D341Med (cell line): Measurements from ENCODE around the gene WFDC8.

ENCODE experiments used
- DNase-seq: peaks from one replicate; pipeline ENCODE4 v3.0.0; 2012; ENCODE audit warnings: low spot score

Gene WFDC8

DNA sequence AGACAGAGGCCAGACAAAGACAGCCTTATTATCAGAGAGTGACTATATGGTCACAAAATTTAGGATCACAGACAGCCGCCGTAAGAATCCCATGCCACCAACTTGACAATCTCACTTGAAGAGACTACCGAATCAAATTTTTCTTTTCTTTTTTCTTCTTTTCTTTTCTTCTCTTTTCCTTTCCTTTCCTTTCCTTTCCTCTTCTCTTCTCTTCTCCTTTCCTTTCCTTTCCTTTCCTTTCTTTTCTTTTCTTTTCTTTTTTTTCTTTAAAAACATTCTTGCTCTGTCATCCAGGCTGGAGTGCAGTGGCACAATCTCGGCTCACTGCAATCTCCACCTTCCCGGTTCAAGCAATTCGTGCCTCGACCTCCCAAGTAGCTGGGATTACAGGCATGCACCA is 30.7 kb downstream of the WFDC8 start:
- DNase-seq: no peak

DNA sequence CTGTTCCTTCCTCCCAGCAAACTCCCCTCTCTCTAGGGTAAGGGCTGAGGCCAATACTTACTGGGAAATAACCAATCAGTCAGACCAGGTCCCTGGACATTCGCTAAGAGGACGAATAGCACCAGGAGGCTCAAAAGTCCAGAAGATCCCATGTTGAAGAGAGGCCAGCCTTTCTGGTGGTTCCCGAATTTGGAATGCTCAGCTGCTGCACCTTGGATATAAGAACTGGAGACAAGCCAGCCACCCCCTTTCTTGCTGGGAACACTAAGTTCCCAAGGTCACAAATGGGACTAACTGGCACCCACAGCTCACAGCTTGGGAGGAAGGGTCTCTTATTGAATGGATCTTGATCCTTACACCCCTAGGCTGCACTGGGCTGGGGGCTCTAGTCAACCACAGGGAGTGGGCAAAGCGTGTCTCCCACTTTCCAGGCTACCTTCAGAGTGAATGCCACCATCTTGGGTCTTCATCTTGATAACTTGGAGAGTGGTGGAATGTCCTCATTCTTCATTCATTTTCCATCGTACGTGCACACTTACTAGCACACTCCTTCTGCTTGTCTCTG is 31.8 kb downstream of the WFDC8 start, which contains the start of gene EPPIN:
EPPIN (minus strand) TSS at position 196 of the 565 bp plus-strand sequence; CDS start at position 152, 44 bp downstream.
- DNase-seq: no peak

GRCh38 chr20:45545754-45546453 is 33.2 kb downstream of the WFDC8 start:
- DNase-seq: peak; percentile 58

DNA sequence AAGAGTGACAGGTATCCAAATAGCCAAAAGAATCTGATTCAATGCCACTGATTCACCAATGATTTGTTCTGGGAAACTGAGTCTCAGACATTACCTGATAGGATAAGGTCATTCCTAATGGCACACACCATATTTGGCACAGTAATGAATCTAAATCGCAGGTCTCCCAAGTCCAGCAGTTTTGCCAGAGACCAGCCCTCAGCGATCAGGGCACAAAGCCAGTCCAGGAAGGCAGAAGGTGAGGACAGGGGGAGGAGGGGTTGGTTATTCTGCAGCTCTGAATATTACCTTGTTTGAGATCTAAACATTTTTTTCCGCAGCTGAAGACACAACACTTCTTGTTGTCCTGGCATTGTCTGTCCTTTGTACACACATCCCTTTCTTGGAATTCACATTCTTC is 33.7 kb downstream of the WFDC8 start:
- no peak for DNase-seq

DNA sequence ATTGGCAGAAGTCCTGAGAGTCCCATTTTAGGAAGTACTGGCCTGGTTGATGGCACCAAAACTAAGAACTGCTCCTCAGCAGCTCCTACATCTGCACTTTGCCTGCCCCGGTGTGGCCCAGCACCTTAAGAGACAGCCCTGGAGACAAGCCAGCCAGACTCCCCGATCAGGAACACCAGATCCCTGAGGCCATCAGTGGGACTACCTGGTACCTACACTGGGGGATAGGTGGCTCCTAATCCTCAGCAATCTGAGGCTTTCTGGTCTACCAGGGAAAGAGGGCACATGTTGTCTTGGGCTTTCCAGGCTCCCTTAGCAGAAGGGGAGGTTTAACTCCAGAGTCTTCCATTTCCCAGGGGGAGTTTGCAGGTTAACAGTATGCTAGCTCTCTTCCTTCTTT is 39.7 kb downstream of the WFDC8 start, which contains the start of gene WFDC6:
WFDC6 (minus strand) TSS at position 101 of the 400 bp plus-strand sequence; CDS start at position 26, 75 bp downstream.
- DNase-seq: no peak

DNA sequence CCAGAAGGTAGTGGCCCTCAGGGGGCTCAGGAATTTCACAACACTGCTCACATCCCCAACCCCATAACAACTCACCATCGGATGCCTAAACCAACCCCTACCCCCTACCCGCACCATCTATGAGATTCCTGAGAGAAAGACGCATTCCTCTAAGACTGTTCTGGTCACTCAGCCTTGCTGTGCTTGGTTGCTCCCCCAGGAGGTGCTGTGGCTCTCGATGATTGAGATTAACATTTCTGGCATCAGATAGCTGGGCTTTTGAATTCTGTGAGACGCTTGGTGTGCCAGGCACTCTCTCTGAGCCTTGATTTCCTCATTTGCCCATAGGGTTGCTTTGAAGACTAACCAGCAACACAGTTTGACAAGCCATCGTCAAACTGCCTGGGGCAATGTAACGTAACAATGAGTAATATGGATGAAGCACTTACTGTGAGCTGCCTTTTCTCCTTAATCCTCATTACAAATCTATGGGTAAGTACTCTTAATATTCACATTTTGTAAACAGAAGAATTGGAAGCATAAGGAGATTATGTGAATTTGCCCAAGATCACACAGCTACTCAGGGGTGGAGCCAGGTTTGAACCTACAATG is 40.8 kb downstream of the WFDC8 start:
- DNase-seq: peak; percentile 41

GRCh38 chr20:45527294-45527693 is 51.8 kb downstream of the WFDC8 start:
- no peak for DNase-seq

- DNase-seq: no peak
These were observed 55.3 kb downstream of the WFDC8 start for GRCh38 chr20:45523821-45524220.

- DNase-seq: no peak
These were observed 60.8 kb downstream of the WFDC8 start for GRCh38 chr20:45518282-45518681.

DNA sequence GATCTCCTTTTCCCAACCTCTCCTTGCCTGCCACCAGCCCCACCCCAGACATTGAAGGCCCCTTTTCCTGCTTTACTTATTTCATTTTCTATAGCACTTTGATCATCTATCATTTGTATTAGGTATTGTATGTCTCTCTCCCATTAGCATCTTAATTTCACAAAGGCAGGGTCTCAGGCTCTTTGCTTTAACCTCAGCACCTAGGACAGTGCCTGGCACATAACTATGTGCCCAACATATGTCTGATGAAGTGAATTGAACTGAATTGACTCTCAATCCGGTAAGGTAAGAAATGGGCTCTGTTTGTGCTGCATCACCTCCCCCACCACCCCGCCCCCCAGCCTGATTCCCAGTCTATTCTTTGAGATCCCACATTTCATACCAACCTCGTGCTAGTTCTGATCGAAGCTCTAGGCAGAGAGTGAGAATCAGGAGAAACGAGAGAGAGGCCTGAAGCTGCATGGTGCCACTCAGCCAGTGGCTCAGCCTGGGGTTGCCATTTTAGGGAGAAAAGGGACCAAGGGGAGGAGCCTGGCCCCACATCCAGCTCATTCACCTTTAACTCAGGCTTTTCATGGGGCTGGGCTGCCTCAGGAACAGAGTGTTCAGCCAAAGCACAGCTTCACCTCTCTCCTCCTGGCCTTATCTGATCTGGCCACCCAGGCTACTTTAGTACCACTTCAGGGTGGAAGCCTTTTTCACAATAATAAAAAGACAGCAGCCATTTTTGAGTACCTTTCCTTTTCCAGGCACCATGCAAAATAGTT is 63.8 kb downstream of the WFDC8 start, which contains the start of gene SPINT3:
SPINT3 (minus strand) TSS at position 476 of the 767 bp plus-strand sequence; CDS start at position 462, 14 bp downstream.
- no peak for DNase-seq

DNA sequence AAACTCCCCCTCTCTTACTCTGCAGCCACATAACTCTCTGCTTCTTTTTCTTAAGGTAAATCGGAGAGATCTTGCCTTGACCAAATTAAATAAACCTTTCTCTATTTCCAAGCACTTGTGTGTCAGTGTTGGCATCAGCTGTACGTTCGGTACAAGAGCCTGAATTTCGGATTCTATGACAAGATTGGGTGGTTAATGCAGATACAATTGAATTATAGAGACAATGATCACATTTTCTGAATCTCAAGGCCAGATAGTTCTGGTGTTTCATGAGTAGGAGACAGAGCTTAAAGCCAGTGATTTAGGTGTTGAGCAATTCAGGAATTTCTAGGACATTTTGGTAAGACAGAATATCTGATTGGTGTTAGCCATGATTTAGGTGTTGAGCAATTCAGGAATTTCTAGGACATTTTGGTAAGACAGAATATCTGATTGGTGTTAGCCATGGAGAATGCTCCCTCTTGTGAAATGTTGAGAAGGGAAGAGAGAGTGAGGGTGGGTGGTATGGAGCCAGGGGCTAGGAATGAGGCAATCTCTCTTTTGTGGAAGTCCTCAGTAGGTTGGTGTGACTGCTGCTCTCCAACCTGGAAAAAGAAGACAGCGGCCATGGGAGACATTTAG is 68.7 kb downstream of the WFDC8 start:
- no peak for DNase-seq

DNA sequence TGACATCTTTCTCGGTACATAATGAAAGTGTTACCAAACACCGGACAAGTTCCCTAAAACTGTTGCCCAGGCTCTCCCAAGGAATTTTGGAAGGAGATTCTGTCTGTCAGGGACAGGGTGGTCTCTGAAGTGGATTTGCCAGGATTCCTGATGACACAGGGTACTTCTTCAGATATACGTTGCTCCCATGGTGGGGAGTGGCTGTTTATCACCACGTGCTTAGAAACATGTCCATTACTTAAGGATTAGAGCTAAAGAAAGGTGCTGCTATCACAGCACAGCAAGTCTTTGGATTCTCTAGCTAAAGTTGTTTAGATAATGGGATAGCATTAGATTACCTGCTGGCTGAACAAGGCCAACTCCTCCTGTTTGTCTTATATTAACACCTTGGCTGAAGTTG is 70.0 kb downstream of the WFDC8 start:
- DNase-seq: no peak

DNA sequence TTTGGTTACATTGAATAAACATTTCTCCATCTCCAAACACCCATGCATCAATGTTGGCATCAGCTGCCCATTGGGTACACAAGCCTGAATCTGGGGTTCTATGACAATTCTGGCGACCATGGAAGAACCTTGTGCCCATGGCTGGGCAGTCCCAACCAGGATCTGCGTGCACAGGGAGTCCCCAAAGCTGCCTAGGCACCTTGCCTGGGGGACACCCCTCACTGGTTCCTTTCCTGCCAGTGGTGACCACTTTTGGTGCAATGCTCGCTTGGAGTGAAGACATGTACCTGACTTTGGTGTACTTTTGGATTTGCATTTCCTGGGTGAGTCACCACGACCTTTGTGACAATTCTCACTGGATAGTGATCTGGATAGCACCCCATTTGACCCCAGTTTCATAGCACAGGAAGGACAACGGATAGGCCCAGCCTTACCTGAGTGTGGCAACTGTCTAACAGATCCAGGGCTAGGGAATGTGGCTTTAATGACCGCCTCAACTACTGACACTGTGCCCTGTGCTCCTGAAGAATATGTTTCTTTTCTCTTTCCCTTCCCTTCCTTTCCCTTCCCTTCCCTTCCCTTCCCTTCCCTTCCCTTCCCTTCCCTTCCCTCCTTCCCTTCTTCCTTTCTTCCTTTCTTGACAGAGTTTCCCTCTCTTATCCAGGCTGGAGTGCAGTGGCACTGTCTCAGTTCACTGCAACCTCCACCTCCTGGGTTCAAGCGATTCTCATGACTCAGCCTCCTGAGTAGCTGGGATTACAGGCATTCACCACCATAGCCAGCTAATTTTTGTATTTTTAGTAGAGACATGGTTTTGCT is 70.8 kb downstream of the WFDC8 start:
- no peak for DNase-seq

GRCh38 chr20:45507011-45507820 is 71.9 kb downstream of the WFDC8 start:
- no peak for DNase-seq

DNA sequence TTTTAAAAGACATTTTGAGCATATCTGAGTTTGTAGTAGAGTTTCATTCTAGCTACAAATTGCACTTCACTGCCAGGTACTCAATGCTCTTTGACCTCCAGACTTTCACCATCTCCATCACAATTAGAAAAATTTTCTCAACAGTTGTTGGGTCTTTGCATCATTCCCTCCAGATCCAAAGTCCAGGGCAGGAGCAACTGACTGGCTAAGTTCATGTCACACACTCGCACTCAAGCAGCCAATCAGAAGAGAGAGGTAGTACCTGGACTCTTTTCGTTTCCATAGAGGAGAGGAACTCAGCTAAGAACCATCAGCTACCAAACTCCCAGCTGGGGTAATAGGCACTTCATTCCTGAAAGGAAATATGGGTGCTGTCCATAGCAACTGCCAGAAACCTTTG is 72.7 kb downstream of the WFDC8 start:
- DNase-seq: no peak

DNA sequence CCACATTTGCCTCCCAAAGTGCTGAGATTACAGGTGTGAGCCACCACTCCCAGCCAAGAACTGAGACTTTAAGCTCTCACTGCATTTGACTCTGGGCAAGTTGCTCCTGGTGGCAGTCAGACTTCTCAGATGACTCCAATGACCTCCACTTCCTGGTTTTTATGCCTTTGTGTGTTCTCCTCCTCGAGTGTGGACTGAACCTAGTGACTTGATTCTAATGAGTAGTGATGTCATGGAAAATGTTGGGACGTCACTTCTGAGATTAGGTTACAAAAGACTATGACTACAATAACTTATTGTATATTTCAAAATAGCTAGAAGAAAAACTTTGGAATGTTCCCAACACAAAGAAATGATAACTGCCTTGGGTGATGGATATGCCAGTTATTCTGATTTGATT is 75.7 kb downstream of the WFDC8 start:
- DNase-seq: no peak

DNA sequence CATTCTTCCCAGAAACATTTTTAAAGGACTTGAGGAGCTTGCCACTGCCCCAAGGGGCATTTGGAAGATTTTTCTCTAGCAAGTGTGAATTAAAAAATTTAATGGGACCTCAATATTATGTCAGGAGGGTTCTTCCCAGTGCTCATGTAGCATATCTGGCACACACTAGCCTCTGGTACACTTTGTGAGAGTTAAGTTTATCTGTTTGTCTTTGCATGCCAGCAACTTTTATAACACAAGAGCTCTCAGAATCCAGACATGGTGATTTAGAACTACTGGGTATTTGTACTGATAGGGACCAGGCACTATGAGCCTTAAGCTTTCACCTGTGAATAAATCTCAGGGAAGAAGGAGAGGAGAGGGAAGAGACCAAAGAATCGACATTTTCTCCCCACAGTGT is 76.5 kb downstream of the WFDC8 start:
- no peak for DNase-seq
